ENCODE data around the gene CDC6.

The CDC6 gene

DNA sequence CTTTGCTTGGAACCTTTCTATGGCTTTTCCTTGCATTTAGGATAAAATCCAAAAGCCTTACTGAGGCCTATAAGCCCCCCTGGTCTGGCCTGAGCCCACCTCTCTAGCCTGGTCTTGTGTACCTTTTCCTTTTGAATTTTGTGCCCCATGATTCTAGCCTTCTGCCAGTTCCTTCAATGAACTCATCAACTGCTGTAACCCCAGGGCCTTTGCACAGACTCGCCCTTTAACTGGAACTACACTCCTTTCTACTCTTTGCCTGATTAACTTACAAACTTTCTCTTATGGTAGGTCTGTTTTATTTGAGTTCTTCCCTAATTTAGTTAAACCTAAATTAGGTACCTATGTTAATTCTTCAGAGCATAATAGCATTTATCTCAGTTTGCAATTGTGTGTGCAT is 52.6 kb downstream of the CDC6 start:
- no CpG with 5 or more reads among the region's 1 CpG for WGBS (ENCODE audit: insufficient coverage)
- Histone ChIP-seq H3K4me1 (ENCODE audit: control extremely low read depth in 1 of 4, control insufficient read depth in 4 of 4, insufficient read depth in 4 of 4, low read length in 3 of 4) (peaks cover 26 to 92% (median 79%) of the 10 kb centered on the region in 4 experiments), H3K9me3 (ENCODE audit: control extremely low read depth in 1 of 5, control insufficient read depth in 4 of 5, insufficient read depth in 2 of 5, low read depth in 1 of 5, low read length in 4 of 5) (no peaks in the 10 kb centered on the region), H3K27me3 (replicated peaks in 2 of 5; ENCODE audit: control insufficient read depth in 4 of 5, insufficient read depth in 5 of 5, low read length in 4 of 5) (no peaks in the 10 kb centered on the region), H3K27ac (ENCODE audit: insufficient read depth in 1 of 2, low read depth in 1 of 2, low read length in 2 of 2, poor library complexity in 1 of 2, severe bottlenecking in 2 of 2) (no peak overlapping the region), H3K4me3 (ENCODE audit: control insufficient read depth in 1 of 7, extremely low read depth in 1 of 7, insufficient read depth in 4 of 7, low read depth in 2 of 7, low read length in 6 of 7) (peak overlapping the region in 1 of 7 experiments; percentile 80), H3K36me3 (ENCODE audit: control insufficient read depth in 4 of 4, insufficient read depth in 4 of 4, low read length in 3 of 4) (peaks cover 0 to 14% (median 3%) of the 10 kb centered on the region in 4 experiments)
- CTCF ChIA-PET, result interaction anchor here (2.1 to 32.6 kb wide), 3 partner anchors 13 to 28 kb away, joined by 7 to 1388 read pairs (median 90); partner anchors contain the start of genes CDC6 and RARA
- DNase-seq, result no peak
- POLR2A ChIA-PET, result interaction anchor here (0.9 to 8.3 kb wide), 2 partner anchors 15 to 19 kb away, joined by 4 to 195 read pairs; no protein-coding TSS in a partner anchor

GRCh38 chr17:40340880-40341807 is 53.5 kb downstream of the CDC6 start:
- Histone ChIP-seq H3K4me3 (ENCODE audit: control insufficient read depth in 1 of 7, extremely low read depth in 1 of 7, insufficient read depth in 4 of 7, low read depth in 2 of 7, low read length in 6 of 7) (peak overlapping the region; percentile 40 to 91 (median 76)), H3K27ac (ENCODE audit: insufficient read depth in 1 of 2, low read depth in 1 of 2, low read length in 2 of 2, poor library complexity in 1 of 2, severe bottlenecking in 2 of 2) (peak overlapping the region; percentile 64 to 82), H3K9me3 (ENCODE audit: control extremely low read depth in 1 of 5, control insufficient read depth in 4 of 5, insufficient read depth in 2 of 5, low read depth in 1 of 5, low read length in 4 of 5) (no peaks in the 10 kb centered on the region), H3K27me3 (replicated peaks in 2 of 5; ENCODE audit: control insufficient read depth in 4 of 5, insufficient read depth in 5 of 5, low read length in 4 of 5) (no peaks in the 10 kb centered on the region), H3K36me3 (ENCODE audit: control insufficient read depth in 4 of 4, insufficient read depth in 4 of 4, low read length in 3 of 4) (peaks cover 0 to 14% (median 3%) of the 10 kb centered on the region in 4 experiments), H3K4me1 (ENCODE audit: control extremely low read depth in 1 of 4, control insufficient read depth in 4 of 4, insufficient read depth in 4 of 4, low read length in 3 of 4) (peaks cover 26 to 95% (median 88%) of the 10 kb centered on the region in 4 experiments)
- CTCF ChIA-PET, result interaction anchor here (0.9 to 32.6 kb wide), 4 partner anchors 12 to 149 kb away, joined by 3 to 1388 read pairs (median 48); partner anchors contain the start of genes CDC6 and RARA
- peak; percentile 84 to 89 (median 84) for DNase-seq
- 0% methylated on average over 38 of the region's 55 CpGs for WGBS (ENCODE audit: insufficient coverage)
- POLR2A ChIA-PET, result interaction anchor here (0.6 to 8.3 kb wide), 8 partner anchors 10 to 190 kb away, joined by 3 to 195 read pairs (median 4); no protein-coding TSS in a partner anchor

- Histone ChIP-seq H3K36me3 (ENCODE audit: control insufficient read depth in 4 of 4, insufficient read depth in 4 of 4, low read length in 3 of 4) (peaks cover 0 to 14% (median 3%) of the 10 kb centered on the region in 4 experiments), H3K27ac (ENCODE audit: insufficient read depth in 1 of 2, low read depth in 1 of 2, low read length in 2 of 2, poor library complexity in 1 of 2, severe bottlenecking in 2 of 2) (peak overlapping the region; percentile 64 to 82), H3K9me3 (ENCODE audit: control extremely low read depth in 1 of 5, control insufficient read depth in 4 of 5, insufficient read depth in 2 of 5, low read depth in 1 of 5, low read length in 4 of 5) (no peaks in the 10 kb centered on the region), H3K4me1 (ENCODE audit: control extremely low read depth in 1 of 4, control insufficient read depth in 4 of 4, insufficient read depth in 4 of 4, low read length in 3 of 4) (peaks cover 26 to 99% (median 94%) of the 10 kb centered on the region in 4 experiments), H3K27me3 (replicated peaks in 2 of 5; ENCODE audit: control insufficient read depth in 4 of 5, insufficient read depth in 5 of 5, low read length in 4 of 5) (no peaks in the 10 kb centered on the region), H3K4me3 (ENCODE audit: control insufficient read depth in 1 of 7, extremely low read depth in 1 of 7, insufficient read depth in 4 of 7, low read depth in 2 of 7, low read length in 6 of 7) (peak overlapping the region; percentile 40 to 91 (median 76))
- 0% methylated on average over 38 of the region's 55 CpGs for WGBS (ENCODE audit: insufficient coverage)
- POLR2A ChIA-PET, result interaction anchor here (0.7 to 8.3 kb wide), 9 partner anchors 10 to 35 kb away, joined by 3 to 195 read pairs (median 5); no protein-coding TSS in a partner anchor
- no peak for DNase-seq
- CTCF ChIA-PET, result interaction anchor here (0.9 to 32.6 kb wide), 3 partner anchors 12 to 150 kb away, joined by 3 to 1388 read pairs (median 90); partner anchors contain the start of genes CDC6 and RARA
These were observed 54.3 kb downstream of the CDC6 start for GRCh38 chr17:40341808-40342503.

DNA sequence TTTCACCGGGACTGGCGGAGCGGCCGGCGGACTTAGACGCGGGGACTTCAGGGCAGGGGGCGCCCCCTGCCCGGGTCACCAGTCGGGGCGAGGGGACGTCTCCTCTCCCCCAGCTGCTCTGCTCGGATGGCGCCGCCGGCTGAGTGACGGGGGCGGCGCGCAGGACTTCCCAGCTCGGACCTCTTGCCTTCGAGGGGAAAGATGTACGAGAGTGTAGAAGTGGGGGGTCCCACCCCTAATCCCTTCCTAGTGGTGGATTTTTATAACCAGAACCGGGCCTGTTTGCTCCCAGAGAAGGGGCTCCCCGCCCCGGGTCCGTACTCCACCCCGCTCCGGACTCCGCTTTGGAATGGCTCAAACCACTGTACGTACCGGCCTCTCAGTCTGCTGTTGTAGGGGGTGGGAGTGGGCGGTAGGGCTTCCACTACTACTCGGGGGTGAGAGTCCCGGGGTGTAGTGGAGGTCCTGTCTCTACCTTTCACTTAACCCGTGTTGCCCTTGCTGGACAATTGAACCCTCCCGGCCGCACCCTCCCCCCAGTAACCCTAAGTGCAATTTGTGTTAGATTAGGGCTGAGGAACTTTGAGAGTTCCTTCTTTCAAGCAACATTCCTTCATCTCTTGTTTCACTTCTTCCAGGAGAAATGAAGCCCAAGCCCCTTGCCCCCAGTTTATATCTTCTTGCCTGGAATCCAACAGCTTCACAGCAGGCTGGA is 55.0 kb downstream of the CDC6 start:
- H3K9me3 ChIP-seq (ENCODE audit: control extremely low read depth in 1 of 5, control insufficient read depth in 4 of 5, insufficient read depth in 2 of 5, low read depth in 1 of 5, low read length in 4 of 5), result no peaks in the 10 kb centered on the region
- ChIA-PET POLR2A (interaction anchor here (0.7 to 8.3 kb wide), 9 partner anchors 9 to 35 kb away, joined by 3 to 195 read pairs (median 5); no protein-coding TSS in a partner anchor), CTCF (interaction anchor here (8.5 to 32.6 kb wide), 2 partner anchors 11 to 30 kb away, joined by 90 to 1388 read pairs; partner anchors contain the start of genes CDC6 and RARA)
- no peaks in the 10 kb centered on the region for H3K27me3 ChIP-seq (replicated peaks in 2 of 5; ENCODE audit: control insufficient read depth in 4 of 5, insufficient read depth in 5 of 5, low read length in 4 of 5)
- peak overlapping the region; percentile 38 to 91 (median 76) for H3K4me3 ChIP-seq (ENCODE audit: control insufficient read depth in 1 of 7, extremely low read depth in 1 of 7, insufficient read depth in 4 of 7, low read depth in 2 of 7, low read length in 6 of 7)
- peaks cover 25 to 99% (median 94%) of the 10 kb centered on the region in 4 experiments for H3K4me1 ChIP-seq (ENCODE audit: control extremely low read depth in 1 of 4, control insufficient read depth in 4 of 4, insufficient read depth in 4 of 4, low read length in 3 of 4)
- H3K36me3 ChIP-seq (ENCODE audit: control insufficient read depth in 4 of 4, insufficient read depth in 4 of 4, low read length in 3 of 4), result peaks cover 0 to 11% (median 3%) of the 10 kb centered on the region in 4 experiments
- no peak for DNase-seq
- 2% methylated on average over 17 of the region's 38 CpGs for WGBS (ENCODE audit: insufficient coverage)
- peak overlapping the region in 1 of 2 experiments; percentile 82 for H3K27ac ChIP-seq (ENCODE audit: insufficient read depth in 1 of 2, low read depth in 1 of 2, low read length in 2 of 2, poor library complexity in 1 of 2, severe bottlenecking in 2 of 2)

DNA sequence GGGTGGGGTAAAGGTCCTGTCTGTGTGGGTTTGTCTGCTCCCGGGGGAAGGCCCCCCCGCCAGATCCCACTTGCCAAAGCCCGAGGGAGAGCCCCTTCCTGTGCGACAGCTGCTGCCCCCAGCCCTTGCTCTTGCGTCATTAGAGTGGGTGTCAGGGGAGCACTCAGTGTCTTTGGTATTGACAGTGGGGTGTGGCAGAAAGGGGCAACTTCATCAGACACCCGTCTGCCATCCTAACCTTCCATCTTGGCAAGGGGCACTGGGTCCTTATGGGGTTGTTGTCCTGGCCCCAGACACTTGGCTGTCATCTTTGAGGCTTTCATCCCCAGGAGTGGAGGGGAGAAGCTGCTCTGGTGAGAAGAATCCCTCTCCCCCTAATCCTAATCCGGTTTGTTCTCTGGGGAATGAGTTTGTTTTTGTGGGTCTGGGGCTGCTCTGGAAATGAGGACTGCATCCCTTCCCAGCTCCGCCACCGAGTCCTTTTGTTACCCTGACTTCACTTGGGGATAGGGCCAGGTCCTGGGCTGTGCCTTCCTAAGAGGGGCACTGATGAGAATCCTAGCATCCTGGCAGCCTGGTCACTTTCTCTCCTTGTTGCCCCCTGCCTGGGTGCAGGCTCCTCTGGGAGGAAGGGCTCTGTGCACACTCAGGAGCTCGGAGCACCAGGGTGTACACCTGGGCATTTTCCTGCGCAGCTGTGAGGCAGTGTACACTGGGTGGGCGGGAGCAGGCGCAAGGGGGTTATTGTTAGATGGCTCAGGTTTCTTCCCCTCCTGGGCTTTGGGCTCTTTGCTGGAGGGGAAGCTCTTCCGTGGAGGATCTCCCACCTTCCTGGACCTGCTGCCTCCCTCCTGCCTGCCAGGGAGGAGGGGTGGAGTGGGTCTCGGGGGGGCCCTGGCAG is 55.8 kb downstream of the CDC6 start:
- CTCF ChIA-PET, result interaction anchor here (8.5 to 32.6 kb wide), 2 partner anchors 10 to 31 kb away, joined by 90 to 1388 read pairs; partner anchors contain the start of genes CDC6 and RARA
- Histone ChIP-seq H3K4me1 (ENCODE audit: control extremely low read depth in 1 of 4, control insufficient read depth in 4 of 4, insufficient read depth in 4 of 4, low read length in 3 of 4) (peaks cover 27 to 99% (median 94%) of the 10 kb centered on the region in 4 experiments), H3K36me3 (ENCODE audit: control insufficient read depth in 4 of 4, insufficient read depth in 4 of 4, low read length in 3 of 4) (peaks cover 0 to 9% (median 3%) of the 10 kb centered on the region in 4 experiments), H3K27ac (ENCODE audit: insufficient read depth in 1 of 2, low read depth in 1 of 2, low read length in 2 of 2, poor library complexity in 1 of 2, severe bottlenecking in 2 of 2) (no peak overlapping the region), H3K4me3 (ENCODE audit: control insufficient read depth in 1 of 7, extremely low read depth in 1 of 7, insufficient read depth in 4 of 7, low read depth in 2 of 7, low read length in 6 of 7) (peak overlapping the region in 6 of 7 experiments; percentile 6 to 91 (median 78)), H3K9me3 (ENCODE audit: control extremely low read depth in 1 of 5, control insufficient read depth in 4 of 5, insufficient read depth in 2 of 5, low read depth in 1 of 5, low read length in 4 of 5) (no peaks in the 10 kb centered on the region), H3K27me3 (replicated peaks in 2 of 5; ENCODE audit: control insufficient read depth in 4 of 5, insufficient read depth in 5 of 5, low read length in 4 of 5) (no peaks in the 10 kb centered on the region)
- 0% methylated on average over 2 of the region's 15 CpGs for WGBS (ENCODE audit: insufficient coverage)
- POLR2A ChIA-PET, result interaction anchor here (1.1 to 8.3 kb wide), 5 partner anchors 12 to 33 kb away, joined by 4 to 195 read pairs (median 14); no protein-coding TSS in a partner anchor
- DNase-seq, result no peak
